MM.1S (cell line): ENCODE measurements around the gene KLHL36.

Experiments used
- DNase-seq: peaks from one replicate; pipeline ENCODE4 v3.0.0-alpha.2; 2015
- H2AFZ ChIP-seq: fragments of 300-600 bp; sonication (generic); 2 replicates; pipeline ENCODE4 v1.6.0; 2016; ENCODE audit warnings: antibody characterized with exemption, low read length
- H3F3A ChIP-seq: fragments of 300-600 bp; sonication (generic); 2 replicates; pipeline ENCODE4 v1.6.1; 2016; ENCODE audit warnings: mild to moderate bottlenecking, antibody characterized with exemption, low read length, moderate library complexity, mixed read lengths; ENCODE audit not compliant: insufficient read depth
- H3K27ac ChIP-seq: fragments of 300-600 bp; sonication (generic); 2 replicates; pipeline ENCODE4 v1.5.1; 2016; ENCODE audit warnings: mild to moderate bottlenecking, low read length
- H3K27me3 ChIP-seq: fragments of 300-600 bp; sonication (generic); replicated peaks from 2 replicates; pipeline ENCODE4 v1.6.0; 2016; ENCODE audit warnings: low read length; ENCODE audit not compliant: insufficient read depth
- H3K36me3 ChIP-seq: fragments of 300-600 bp; sonication (generic); replicated peaks from 2 replicates; pipeline ENCODE4 v1.6.1; 2016; ENCODE audit warnings: mild to moderate bottlenecking, low read length, mixed read lengths; ENCODE audit not compliant: insufficient read depth
- H3K4me1 ChIP-seq: fragments of 300-600 bp; sonication (generic); 2 replicates; pipeline ENCODE4 v1.6.1; 2016; ENCODE audit warnings: low read length, mixed read lengths
- H3K4me2 ChIP-seq: fragments of 300-600 bp; sonication (generic); 2 replicates; pipeline ENCODE4 v1.6.0; 2016; ENCODE audit warnings: low read depth, low read length
- H3K4me3 ChIP-seq: fragments of 300-600 bp; sonication (generic); 2 replicates; pipeline ENCODE4 v1.5.1; 2016; ENCODE audit warnings: low read length, mixed read lengths
- H3K79me2 ChIP-seq: fragments of 300-600 bp; sonication (generic); 2 replicates; pipeline ENCODE4 v1.6.1; 2016; ENCODE audit warnings: mixed run types, low read length, mixed read lengths
- H3K9ac ChIP-seq: fragments of 300-600 bp; sonication (generic); 2 replicates; pipeline ENCODE4 v1.6.1; 2016; ENCODE audit warnings: low read length, mixed read lengths
- H3K9me2 ChIP-seq: fragments of 300-600 bp; sonication (generic); replicated peaks from 2 replicates; pipeline ENCODE4 v1.6.1; 2016; ENCODE audit warnings: mild to moderate bottlenecking, low read length, mixed read lengths; ENCODE audit not compliant: insufficient read depth
- H3K9me3 ChIP-seq: fragments of 300-600 bp; sonication (generic); replicated peaks from 2 replicates; pipeline ENCODE4 v1.6.1; 2016; ENCODE audit warnings: mild to moderate bottlenecking, low read length, mixed read lengths; ENCODE audit not compliant: insufficient read depth
- H4K20me1 ChIP-seq: fragments of 300-600 bp; sonication (generic); 2 replicates; pipeline ENCODE4 v1.6.1; 2016; ENCODE audit warnings: mild to moderate bottlenecking, low read length, moderate library complexity, mixed read lengths; ENCODE audit not compliant: insufficient read depth
- CTCF ChIP-seq: fragments of 300-600 bp; sonication (generic); IDR thresholded peaks from 2 replicates; pipeline ENCODE4 v1.5.1; 2016; ENCODE audit warnings: antibody characterized with exemption, low read length, mixed read lengths
- EZH2 ChIP-seq: fragments of 300-600 bp; sonication (generic); optimal IDR thresholded peaks from 2 replicates; pipeline ENCODE3; 2017; ENCODE audit warnings: low read depth, mild to moderate bottlenecking, antibody characterized with exemption, low read length, mixed read lengths
- EZH2phosphoT487 ChIP-seq: fragments of 300-600 bp; sonication (generic); IDR thresholded peaks from 2 replicates; pipeline ENCODE4 v1.6.1; 2018; ENCODE audit warnings: antibody characterized with exemption, low read length

The KLHL36 gene

GRCh38 chr16:84633622-84634021 lies 14.7 kb upstream of the KLHL36 start:
- Histone ChIP-seq H3K4me3 (no peak overlapping the region), H3K4me2 (no peak overlapping the region), H4K20me1 (no peaks in the 10 kb centered on the region), H3K9me3 (no peaks in the 10 kb centered on the region), H3K4me1 (peaks cover 2% of the 10 kb centered on the region), H3K9ac (no peak overlapping the region), H3F3A (peaks cover 4% of the 10 kb centered on the region; the same call in 1 of the 2 replicates), H3K36me3 (no peaks in the 10 kb centered on the region), H3K79me2 (no peaks in the 10 kb centered on the region), H3K9me2 (no peaks in the 10 kb centered on the region), H2AFZ (no peak overlapping the region), H3K27ac (no peak overlapping the region), H3K27me3 (no peaks in the 10 kb centered on the region)
- TF ChIP-seq EZH2 (no peak), CTCF (no peak), EZH2phosphoT487 (no peak)
- no peak for DNase-seq

GRCh38 chr16:84635702-84636101 lies 12.6 kb upstream of the KLHL36 start:
- no peak overlapping the region for H3K27ac ChIP-seq
- H4K20me1 ChIP-seq, result no peaks in the 10 kb centered on the region
- H3K9ac ChIP-seq, result no peak overlapping the region
- H3K9me3 ChIP-seq, result no peaks in the 10 kb centered on the region
- H3K9me2 ChIP-seq, result no peaks in the 10 kb centered on the region
- no peak overlapping the region for H3K4me3 ChIP-seq
- H3K79me2 ChIP-seq, result no peaks in the 10 kb centered on the region
- no peak overlapping the region for H2AFZ ChIP-seq
- no peaks in the 10 kb centered on the region for H3K27me3 ChIP-seq
- no peaks in the 10 kb centered on the region for H3K4me1 ChIP-seq
- DNase-seq, result no peak
- H3K36me3 ChIP-seq, result no peaks in the 10 kb centered on the region
- TF ChIP-seq EZH2phosphoT487 (no peak), CTCF (no peak), EZH2 (no peak)
- H3K4me2 ChIP-seq, result no peak overlapping the region
- peaks cover 4% of the 10 kb centered on the region; the same call in 1 of the 2 replicates for H3F3A ChIP-seq

GRCh38 chr16:84637709-84638108 lies 10.6 kb upstream of the KLHL36 start:
- H3K4me2 ChIP-seq, result no peak overlapping the region
- H3K27ac ChIP-seq, result no peak overlapping the region
- H2AFZ ChIP-seq, result no peak overlapping the region

More at GRCh38 chr16:84637709-84638108, 10.6 kb upstream of the KLHL36 start:
- Histone ChIP-seq H3K4me1 (peaks cover 8% of the 10 kb centered on the region; the same call in 1 of the 2 replicates), H3K36me3 (no peaks in the 10 kb centered on the region), H3K27me3 (no peaks in the 10 kb centered on the region), H4K20me1 (no peaks in the 10 kb centered on the region), H3K9me3 (no peaks in the 10 kb centered on the region), H3K4me3 (no peak overlapping the region), H3K9ac (no peak overlapping the region), H3K9me2 (no peaks in the 10 kb centered on the region), H3K79me2 (no peaks in the 10 kb centered on the region), H3F3A (no peaks in the 10 kb centered on the region)
- TF ChIP-seq EZH2, result no peak
- no peak for TF ChIP-seq EZH2phosphoT487
- no peak for TF ChIP-seq CTCF
- DNase-seq, result no peak
